ENCODE data around the gene CARD6. TPM values are rescaled to one million over a fixed set of nuclear protein-coding genes. Genes with fewer than 3 reads are reported as not detected.

Gene CARD6
- total RNA-seq, 1 donor from 2014 or later, result 1.0 TPM

- peak within 1 kb of the TSS; percentile 99 for H2AFZ ChIP-seq (ENCODE audit: low read depth, low read length)
- peak; percentile 62 for DNase-seq (ENCODE audit: low read depth)
- H3K27ac ChIP-seq (ENCODE audit: low read depth, low read length), result peak within 1 kb of the TSS; percentile 94
- H3K4me3 ChIP-seq (ENCODE audit: insufficient read depth, low read depth, low read length), result peak within 1 kb of the TSS; percentile 96
- Mint-ChIP-seq H3K27ac (ENCODE audit: unreplicated experiment) (peak within 1 kb of the TSS; percentile 96), H3K27me3 (ENCODE audit: low read depth, unreplicated experiment) (no peaks in the 10 kb centered on the region), H3K9me3 (ENCODE audit: unreplicated experiment) (no peaks in the 10 kb centered on the region), H3K36me3 (ENCODE audit: low read depth, unreplicated experiment) (peaks cover 2% of the 10 kb centered on the region), H3K4me1 (ENCODE audit: low read depth, unreplicated experiment) (peaks cover 6% of the 10 kb centered on the region), H3K4me3 (ENCODE audit: unreplicated experiment) (peak within 1 kb of the TSS; percentile 90)
- H3K79me2 ChIP-seq (ENCODE audit: insufficient read depth, low read length), result peaks cover 41% of the 10 kb centered on the region
- no peaks in the 10 kb centered on the region for H3K9me3 ChIP-seq (ENCODE audit: insufficient read depth, low read depth, low read length)
- no peaks in the 10 kb centered on the region for H3K4me1 ChIP-seq (ENCODE audit: insufficient read depth, low read length)
- no peak for FAIRE-seq
- H3K27me3 ChIP-seq (ENCODE audit: insufficient read depth, low read length), result no peaks in the 10 kb centered on the region
- peak within 1 kb of the TSS; percentile 98 for H3K9ac ChIP-seq (ENCODE audit: low read length)
- peaks cover 38% of the 10 kb centered on the region for H4K20me1 ChIP-seq (ENCODE audit: insufficient read depth, low read length)
- H3K36me3 ChIP-seq (ENCODE audit: insufficient read depth, low read length), result no peaks in the 10 kb centered on the region
- TF ChIP-seq EZH2 (IDR thresholded peaks at IDR 0.05; ENCODE audit: insufficient read depth, low read length), result no peak
- no peak for TF ChIP-seq CTCF (IDR thresholded peaks at IDR 0.05; ENCODE audit: insufficient read depth, low read depth, low read length)
- peak within 1 kb of the TSS; percentile 98 for H3K4me2 ChIP-seq (ENCODE audit: low read length)
Measured at GRCh38 chr5:40798012-40798800, 43.0 kb upstream of the CARD6 start, which contains the start of gene PRKAA1. Gene PRKAA1, minus strand, starts transcription at chr5:40798374. Its CDS starts 185 bp downstream, at chr5:40798189.

- Histone ChIP-seq H3K36me3 (ENCODE audit: insufficient read depth, low read length) (no peaks in the 10 kb centered on the region), H4K20me1 (ENCODE audit: insufficient read depth, low read length) (peaks cover 32% of the 10 kb centered on the region), H3K9ac (ENCODE audit: low read length) (peak overlapping the region; percentile 94), H3K9me3 (ENCODE audit: insufficient read depth, low read depth, low read length) (no peaks in the 10 kb centered on the region), H3K4me1 (ENCODE audit: insufficient read depth, low read length) (no peaks in the 10 kb centered on the region), H2AFZ (ENCODE audit: low read depth, low read length) (peak overlapping the region; percentile 98), H3K27me3 (ENCODE audit: insufficient read depth, low read length) (no peaks in the 10 kb centered on the region), H3K79me2 (ENCODE audit: insufficient read depth, low read length) (peaks cover 35% of the 10 kb centered on the region), H3K4me2 (ENCODE audit: low read length) (peak overlapping the region; percentile 98), H3K27ac (ENCODE audit: low read depth, low read length) (peak overlapping the region; percentile 89), H3K4me3 (ENCODE audit: insufficient read depth, low read depth, low read length) (peak overlapping the region; percentile 71)
- FAIRE-seq (no peak), DNase-seq (ENCODE audit: low read depth) (no peak)
- H3K27me3 Mint-ChIP-seq (ENCODE audit: low read depth, unreplicated experiment), result no peaks in the 10 kb centered on the region
- H3K4me1 Mint-ChIP-seq (ENCODE audit: low read depth, unreplicated experiment), result peaks cover 6% of the 10 kb centered on the region
- peak overlapping the region; percentile 90 for H3K4me3 Mint-ChIP-seq (ENCODE audit: unreplicated experiment)
- peaks cover 2% of the 10 kb centered on the region for H3K36me3 Mint-ChIP-seq (ENCODE audit: low read depth, unreplicated experiment)
- peak overlapping the region; percentile 96 for H3K27ac Mint-ChIP-seq (ENCODE audit: unreplicated experiment)
- TF ChIP-seq EZH2 (IDR thresholded peaks at IDR 0.05; ENCODE audit: insufficient read depth, low read length) (no peak), CTCF (IDR thresholded peaks at IDR 0.05; ENCODE audit: insufficient read depth, low read depth, low read length) (no peak)
- H3K9me3 Mint-ChIP-seq (ENCODE audit: unreplicated experiment), result no peaks in the 10 kb centered on the region
Measured at GRCh38 chr5:40798801-40799210, 42.4 kb upstream of the CARD6 start.

- H3K27me3 ChIP-seq (ENCODE audit: insufficient read depth, low read length), result no peaks in the 10 kb centered on the region
- no peak overlapping the region for H3K27ac Mint-ChIP-seq (ENCODE audit: unreplicated experiment)
- DNase-seq (ENCODE audit: low read depth), result no peak
- no peak overlapping the region for H3K9ac ChIP-seq (ENCODE audit: low read length)
- H3K4me3 ChIP-seq (ENCODE audit: insufficient read depth, low read depth, low read length), result no peak overlapping the region
- peaks cover 27% of the 10 kb centered on the region for H4K20me1 ChIP-seq (ENCODE audit: insufficient read depth, low read length)
- H3K27ac ChIP-seq (ENCODE audit: low read depth, low read length), result no peak overlapping the region
- peaks cover 2% of the 10 kb centered on the region for H3K36me3 Mint-ChIP-seq (ENCODE audit: low read depth, unreplicated experiment)
- H3K9me3 ChIP-seq (ENCODE audit: insufficient read depth, low read depth, low read length), result no peaks in the 10 kb centered on the region
- H3K9me3 Mint-ChIP-seq (ENCODE audit: unreplicated experiment), result no peaks in the 10 kb centered on the region
- TF ChIP-seq EZH2 (IDR thresholded peaks at IDR 0.05; ENCODE audit: insufficient read depth, low read length), result no peak
- no peak for TF ChIP-seq CTCF (IDR thresholded peaks at IDR 0.05; ENCODE audit: insufficient read depth, low read depth, low read length)
- no peaks in the 10 kb centered on the region for H3K4me1 ChIP-seq (ENCODE audit: insufficient read depth, low read length)
- peaks cover 30% of the 10 kb centered on the region for H3K79me2 ChIP-seq (ENCODE audit: insufficient read depth, low read length)
- H2AFZ ChIP-seq (ENCODE audit: low read depth, low read length), result no peak overlapping the region
- FAIRE-seq, result no peak
- peak overlapping the region; percentile 98 for H3K4me2 ChIP-seq (ENCODE audit: low read length)
- no peaks in the 10 kb centered on the region for H3K36me3 ChIP-seq (ENCODE audit: insufficient read depth, low read length)
- H3K4me1 Mint-ChIP-seq (ENCODE audit: low read depth, unreplicated experiment), result peaks cover 6% of the 10 kb centered on the region
- peak overlapping the region; percentile 90 for H3K4me3 Mint-ChIP-seq (ENCODE audit: unreplicated experiment)
- no peaks in the 10 kb centered on the region for H3K27me3 Mint-ChIP-seq (ENCODE audit: low read depth, unreplicated experiment)
Measured at GRCh38 chr5:40799258-40799657, 41.9 kb upstream of the CARD6 start.
